Endothelial cell of umbilical vein (primary cell): Measurements from ENCODE around the gene ZDHHC11B. TPM values are rescaled to one million over a fixed set of nuclear protein-coding genes. Genes with fewer than 3 reads are reported as not detected.

Experiments used
- BruUV-seq: library from RNA; stranded (reverse); fragments of 400-500 nt; replicated peaks from 2 replicates; lab custom pipeline; 2021; lab: Mats Ljungman, UMichigan
- CTCF ChIA-PET: fragments of 300-600, 350-600 bp; sonication (Branson Sonifier 250); formaldehyde crosslinking; loops from one replicate; lab custom pipeline; 2021; ENCODE audit warnings: antibody characterized with exemption, inconsistent platforms; lab: Charles Lee
- POLR2A ChIA-PET: fragments of 300-600, 350-600 bp; sonication (Branson Sonifier 250); formaldehyde crosslinking; loops from one replicate; lab custom pipeline; 2021; ENCODE audit warnings: antibody characterized with exemption, inconsistent platforms; lab: Charles Lee
- DNase-seq: peaks from one replicate; pipeline ENCODE4 v3.0.0-alpha.2; 2011; ENCODE audit warnings: low read depth, low spot score
- FAIRE-seq: peaks from 2 replicates; lab custom pipeline; 2011; peaks lifted over from hg19 to GRCh38; lab: Jason Lieb, UNC
- H2AFZ ChIP-seq: 2 replicates; pipeline ENCODE4 v1.6.0; 2012; ENCODE audit warnings: low read depth, low read length, control low read depth, inconsistent platforms
- H3K27ac ChIP-seq: 2 replicates; pipeline ENCODE4 v1.5.1; 2011; ENCODE audit warnings: low read depth, mild to moderate bottlenecking, control low read depth, low read length, moderate library complexity; ENCODE audit not compliant: insufficient read depth
- H3K27me3 ChIP-seq, 2 experiments: 2 replicates each; pipeline versions ENCODE4 v1.6.0 to v1.6.1; 2011; ENCODE audit warnings: low read length in 2 of 2, mixed read lengths in 1 of 2; ENCODE audit not compliant: control insufficient read depth in 2 of 2, insufficient read depth in 2 of 2
- H3K36me3 ChIP-seq, 2 experiments: 2 replicates in 1 of 2; 3 replicates in 1 of 2; pipeline ENCODE4 v1.5.1; 2011; ENCODE audit warnings: low read length in 2 of 2, mild to moderate bottlenecking in 1 of 2, moderate library complexity in 1 of 2; ENCODE audit not compliant: control insufficient read depth in 2 of 2, insufficient read depth in 2 of 2; ENCODE audit errors: extremely low read depth in 1 of 2
- H3K4me1 ChIP-seq: 3 replicates; pipeline ENCODE4 v1.5.1; 2011; ENCODE audit warnings: mild to moderate bottlenecking, low read length; ENCODE audit not compliant: control insufficient read depth, insufficient read depth; ENCODE audit errors: extremely low read depth
- H3K4me2 ChIP-seq: 2 replicates; pipeline ENCODE4 v1.6.1; 2011; ENCODE audit warnings: low read length, control low read depth, mixed read lengths; ENCODE audit not compliant: insufficient read depth
- H3K4me3 ChIP-seq, 3 experiments: fragments of 200-600 bp in 1 of 3; sonication (generic), shearing (Covaris generic) in 1 of 3; replicated peaks in 1 of 3; 2 replicates each; pipeline ENCODE4 v1.5.1; 2011 to 2016; ENCODE audit warnings: control low read depth in 3 of 3, low read length in 3 of 3, mild to moderate bottlenecking in 2 of 3, inconsistent platforms in 1 of 3, low read depth in 1 of 3, moderate library complexity in 1 of 3; ENCODE audit not compliant: insufficient read depth in 1 of 3
- H3K79me2 ChIP-seq: 2 replicates; pipeline ENCODE4 v1.6.0; 2012; ENCODE audit warnings: low read length, inconsistent platforms; ENCODE audit not compliant: control insufficient read depth, insufficient read depth
- H3K9ac ChIP-seq: replicated peaks from 2 replicates; pipeline ENCODE3; 2011; ENCODE audit warnings: low read length, control low read depth; ENCODE audit not compliant: insufficient read depth; ENCODE audit errors: extremely low read depth
- H3K9me1 ChIP-seq: replicated peaks from 3 replicates; pipeline ENCODE4 v1.6.0; 2011; ENCODE audit warnings: mild to moderate bottlenecking, low read length; ENCODE audit not compliant: control insufficient read depth, insufficient read depth; ENCODE audit errors: extremely low read depth
- H3K9me3 ChIP-seq: replicated peaks from 2 replicates; pipeline ENCODE4 v1.5.1; 2012; ENCODE audit warnings: low read length, inconsistent platforms; ENCODE audit not compliant: control insufficient read depth, insufficient read depth
- H4K20me1 ChIP-seq: replicated peaks from 2 replicates; pipeline ENCODE3; 2011; ENCODE audit warnings: mild to moderate bottlenecking, low read length; ENCODE audit not compliant: control insufficient read depth, insufficient read depth; ENCODE audit errors: extremely low read depth
- EZH2 ChIP-seq: IDR thresholded peaks from 2 replicates; pipeline ENCODE4 v1.6.1; 2012; ENCODE audit warnings: borderline replicate concordance, low read depth, mild to moderate bottlenecking, moderate library complexity, low read length, inconsistent platforms; ENCODE audit not compliant: severe bottlenecking
- FOS ChIP-seq: IDR thresholded peaks from 2 replicates; pipeline ENCODE4 v1.6.1; 2011; ENCODE audit warnings: mild to moderate bottlenecking, low read length, moderate library complexity, borderline replicate concordance; ENCODE audit not compliant: insufficient read depth
- JUN ChIP-seq: IDR thresholded peaks from 2 replicates; pipeline ENCODE4 v1.6.1; 2011; ENCODE audit warnings: borderline replicate concordance, low read depth; ENCODE audit not compliant: insufficient read length, insufficient read depth
- POLR2A ChIP-seq: IDR thresholded peaks from 2 replicates; pipeline ENCODE4 v1.6.1; 2012; ENCODE audit warnings: low read depth, mild to moderate bottlenecking, control low read depth, low read length
- POLR2AphosphoS5 ChIP-seq: IDR thresholded peaks from 2 replicates; pipeline ENCODE4 v1.6.1; 2012; ENCODE audit warnings: low read depth, mild to moderate bottlenecking, control low read depth, low read length, moderate library complexity; ENCODE audit not compliant: insufficient read depth
- dilution Hi-C: fragments of 300-500 bp; cut with MboI; formaldehyde crosslinking; loops from one replicate; pipeline ENCODE4 v1.15.0; 2019; ENCODE audit warnings: low sequenced_read_pairs; ENCODE audit not compliant: extremely low pct_ligation_motif_present
- intact Hi-C: fragments of 100-400 bp; cut with micrococcal nuclease; formaldehyde crosslinking; loops from one replicate; pipeline ENCODE4 v1.10.0; 2022
- polyA plus RNA-seq, 4 experiments: library from polyadenylated mRNA; depleted of rRNA in 3 of 4; stranded (reverse) in 3 of 4; unstranded in 1 of 4; fragments of >200 nt; gene quantifications; 2 replicates each; pipeline versions ENCODE4 v1.2.1 to v1.2.3, GENCODE V29; 2011 to 2012; ENCODE audit warnings: missing spikeins in 1 of 4
- total RNA-seq: library from RNA; stranded (reverse); gene quantifications from 2 replicates; pipeline ENCODE4 v1.2.3, GENCODE V29; 2021
- TF ChIP-seq, protein P1 (sequence below), 2 donors: IDR thresholded peaks; 1 replicate in 1 of 2; 2 replicates in 1 of 2; pipeline ENCODE4 v1.5.1; 2011; ENCODE audit warnings: low read length in 2 of 2, mild to moderate bottlenecking in 2 of 2, moderate library complexity in 2 of 2, control low read depth in 1 of 2, inconsistent platforms in 1 of 2, low read depth in 1 of 2; ENCODE audit not compliant: insufficient read depth in 1 of 2; ENCODE audit errors: extremely low read depth in 1 of 2

Gene ZDHHC11B
- total and polyA plus RNA-seq, 2 donors (not counting 3 experiments of a cell fraction or from before 2014, with no cell fraction given) = not detected

DNA sequence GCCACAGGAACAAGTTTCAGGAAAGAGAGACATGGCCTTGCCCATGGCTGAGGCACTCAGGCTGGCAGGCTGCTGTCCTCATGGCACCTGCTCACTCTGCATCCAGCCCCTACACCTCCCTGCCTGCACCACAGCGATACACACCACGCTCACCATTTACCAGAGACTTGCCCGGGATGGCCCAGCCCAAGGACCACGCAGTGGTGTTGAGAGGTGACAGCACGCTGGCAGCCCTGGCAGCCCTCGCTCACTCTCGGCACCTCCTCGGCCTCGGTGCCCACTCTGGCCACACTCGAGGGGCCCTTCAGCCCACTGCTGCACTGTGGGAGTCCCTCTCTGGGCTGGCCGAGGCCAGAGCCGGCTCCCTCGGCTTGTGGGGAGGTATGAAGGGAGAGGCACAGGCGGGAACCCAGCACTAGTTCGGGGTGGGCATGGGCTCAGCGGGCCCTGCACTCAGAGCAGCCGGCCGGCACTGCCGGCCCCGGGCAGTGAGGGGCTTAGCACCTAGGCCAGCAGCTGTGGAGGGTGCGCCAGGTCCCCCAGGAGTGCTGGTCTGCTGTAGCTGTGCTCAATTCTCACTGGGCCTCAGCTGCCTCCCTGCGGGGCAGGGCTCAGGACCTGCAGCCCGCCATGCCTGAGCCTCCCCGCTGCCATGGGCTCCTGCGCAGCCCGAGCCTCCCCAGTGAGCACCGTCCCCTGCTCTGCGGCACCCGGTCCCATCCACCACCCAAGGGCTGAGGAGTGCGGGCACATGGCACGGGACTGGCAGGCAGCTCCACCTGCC, 20.3 kb downstream of the ZDHHC11B start:
- POLR2A ChIA-PET = no interaction called here
- no peak for FAIRE-seq
- no peaks in the 10 kb centered on the region for H4K20me1 ChIP-seq
- H3K4me2 ChIP-seq = no peak overlapping the region
- DNase-seq = no peak
- CTCF ChIA-PET = no interaction called here
- H3K9me1 ChIP-seq = no peaks in the 10 kb centered on the region
- no peak overlapping the region for H2AFZ ChIP-seq
- no peak overlapping the region for H3K9ac ChIP-seq
- no peaks in the 10 kb centered on the region for H3K79me2 ChIP-seq
- intact Hi-C loops = no loop called here
- H3K9me3 ChIP-seq = no peaks in the 10 kb centered on the region
- no peaks in the 10 kb centered on the region for H3K36me3 ChIP-seq
- no peak overlapping the region for H3K27ac ChIP-seq
- H3K4me1 ChIP-seq = no peaks in the 10 kb centered on the region
- no peaks in the 10 kb centered on the region for H3K27me3 ChIP-seq
- dilution Hi-C loops = no loop called here
- TF ChIP-seq JUN = no peak
- no peak for TF ChIP-seq FOS
- no peak for TF ChIP-seq POLR2AphosphoS5
- TF ChIP-seq, protein P1, sequence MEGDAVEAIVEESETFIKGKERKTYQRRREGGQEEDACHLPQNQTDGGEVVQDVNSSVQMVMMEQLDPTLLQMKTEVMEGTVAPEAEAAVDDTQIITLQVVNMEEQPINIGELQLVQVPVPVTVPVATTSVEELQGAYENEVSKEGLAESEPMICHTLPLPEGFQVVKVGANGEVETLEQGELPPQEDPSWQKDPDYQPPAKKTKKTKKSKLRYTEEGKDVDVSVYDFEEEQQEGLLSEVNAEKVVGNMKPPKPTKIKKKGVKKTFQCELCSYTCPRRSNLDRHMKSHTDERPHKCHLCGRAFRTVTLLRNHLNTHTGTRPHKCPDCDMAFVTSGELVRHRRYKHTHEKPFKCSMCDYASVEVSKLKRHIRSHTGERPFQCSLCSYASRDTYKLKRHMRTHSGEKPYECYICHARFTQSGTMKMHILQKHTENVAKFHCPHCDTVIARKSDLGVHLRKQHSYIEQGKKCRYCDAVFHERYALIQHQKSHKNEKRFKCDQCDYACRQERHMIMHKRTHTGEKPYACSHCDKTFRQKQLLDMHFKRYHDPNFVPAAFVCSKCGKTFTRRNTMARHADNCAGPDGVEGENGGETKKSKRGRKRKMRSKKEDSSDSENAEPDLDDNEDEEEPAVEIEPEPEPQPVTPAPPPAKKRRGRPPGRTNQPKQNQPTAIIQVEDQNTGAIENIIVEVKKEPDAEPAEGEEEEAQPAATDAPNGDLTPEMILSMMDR (IDR thresholded peaks at IDR 0.05; ENCODE audit: extremely low read depth in 1 of 2, insufficient read depth in 1 of 2, low read depth in 1 of 2, low read length in 2 of 2) = no peak
- TF ChIP-seq POLR2A = no peak
- no peak for TF ChIP-seq EZH2
- no peak overlapping the region for H3K4me3 ChIP-seq
- no TSS peak for BruUV-seq
